ENCODE measurements around the gene ZNF468.
A peak's percentile ranks its signal among the peaks of the same experiment; 100 is the strongest.
"Not testable (repeated sequence)": the region's sequence is repeated elsewhere in the genome, so short reads cannot be mapped to it uniquely, and the experiment has no call there.

Gene ZNF468

GRCh38 chr19:52857378-52858191 lies at the start of gene ZNF468:
TSS of gene ZNF468 (minus strand) at chr19:52857619. CDS start at chr19:52854272, 3,347 bp downstream.
- peak; percentile 95 for DNase-seq

DNA sequence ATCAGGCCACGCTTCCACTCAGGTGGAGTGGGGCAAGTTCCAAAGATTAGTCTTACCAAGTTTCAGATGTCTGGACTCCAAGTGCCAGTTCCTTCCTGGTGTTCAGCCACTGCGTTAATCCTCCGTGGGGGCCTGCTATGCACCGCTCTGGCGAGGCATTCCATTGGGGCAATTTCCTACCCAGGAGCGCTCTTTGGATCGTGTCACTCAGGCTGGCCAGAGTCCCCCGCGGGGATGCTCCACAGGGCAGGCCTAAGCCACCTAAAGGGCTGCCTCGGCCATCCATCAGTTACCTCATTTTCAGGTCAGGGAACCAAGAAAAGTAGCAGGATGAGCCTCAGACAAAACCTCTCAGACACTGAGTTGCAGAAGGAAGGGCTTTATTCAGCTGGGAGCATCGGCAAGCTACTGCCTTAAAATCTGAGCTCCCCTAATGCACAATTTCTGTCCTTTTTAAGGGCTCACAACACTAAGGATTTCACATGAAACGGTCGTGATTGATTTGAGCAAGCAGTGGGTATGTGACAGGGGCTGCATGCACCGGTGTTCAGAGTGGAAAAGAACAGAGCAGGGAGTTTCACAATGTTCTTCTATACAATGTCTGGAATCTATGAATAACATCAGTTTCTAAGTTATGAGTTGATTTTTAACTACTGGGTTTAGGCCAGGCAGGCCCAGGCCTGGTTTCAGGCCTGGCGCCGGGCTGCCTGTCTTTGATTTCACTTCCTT lies 46.8 kb upstream of the ZNF468 start:
- DNase-seq = not testable (repeated sequence)

DNA sequence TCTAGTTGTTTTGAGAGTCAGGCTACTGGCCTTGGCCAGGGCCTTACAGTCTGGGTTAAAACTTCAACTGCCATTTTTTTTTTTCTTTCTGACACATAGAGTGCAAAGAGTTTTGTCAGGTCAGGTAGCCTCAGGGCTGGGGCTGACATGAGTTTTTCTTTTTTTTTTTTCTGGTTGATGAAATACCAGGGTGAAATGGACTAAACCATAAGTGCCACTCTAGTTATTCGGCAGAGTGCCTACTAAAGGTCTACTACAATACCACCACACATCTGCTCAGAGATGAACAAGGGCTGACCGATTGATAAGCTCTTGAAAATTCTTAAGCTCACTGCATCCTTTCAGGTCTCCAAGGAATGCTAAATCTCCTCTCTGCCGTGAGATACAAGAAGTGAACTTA lies 44.4 kb upstream of the ZNF468 start:
- DNase-seq = no peak

DNA sequence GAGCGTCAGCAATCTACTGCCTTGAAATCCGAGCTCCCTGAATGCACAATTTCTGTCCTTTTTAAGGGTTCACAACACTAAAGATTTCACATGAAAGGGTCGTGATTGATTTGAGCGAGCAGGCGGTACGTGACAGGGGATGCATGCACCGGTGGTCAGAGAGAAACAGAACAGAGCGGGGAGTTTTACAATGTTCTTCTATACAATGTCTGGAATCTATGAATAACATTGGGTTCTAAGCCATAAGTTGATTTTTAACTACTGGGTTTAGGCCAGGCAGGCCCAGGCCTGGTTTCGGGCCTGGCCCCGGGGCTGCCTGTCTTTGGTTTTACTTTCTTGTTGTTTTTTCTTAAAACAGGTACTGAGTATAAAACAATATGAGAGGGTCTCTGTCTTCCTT lies 41.2 kb upstream of the ZNF468 start:
- DNase-seq = not testable (repeated sequence)

GRCh38 chr19:52898101-52898500 lies 40.7 kb upstream of the ZNF468 start:
- DNase-seq = no peak

DNA sequence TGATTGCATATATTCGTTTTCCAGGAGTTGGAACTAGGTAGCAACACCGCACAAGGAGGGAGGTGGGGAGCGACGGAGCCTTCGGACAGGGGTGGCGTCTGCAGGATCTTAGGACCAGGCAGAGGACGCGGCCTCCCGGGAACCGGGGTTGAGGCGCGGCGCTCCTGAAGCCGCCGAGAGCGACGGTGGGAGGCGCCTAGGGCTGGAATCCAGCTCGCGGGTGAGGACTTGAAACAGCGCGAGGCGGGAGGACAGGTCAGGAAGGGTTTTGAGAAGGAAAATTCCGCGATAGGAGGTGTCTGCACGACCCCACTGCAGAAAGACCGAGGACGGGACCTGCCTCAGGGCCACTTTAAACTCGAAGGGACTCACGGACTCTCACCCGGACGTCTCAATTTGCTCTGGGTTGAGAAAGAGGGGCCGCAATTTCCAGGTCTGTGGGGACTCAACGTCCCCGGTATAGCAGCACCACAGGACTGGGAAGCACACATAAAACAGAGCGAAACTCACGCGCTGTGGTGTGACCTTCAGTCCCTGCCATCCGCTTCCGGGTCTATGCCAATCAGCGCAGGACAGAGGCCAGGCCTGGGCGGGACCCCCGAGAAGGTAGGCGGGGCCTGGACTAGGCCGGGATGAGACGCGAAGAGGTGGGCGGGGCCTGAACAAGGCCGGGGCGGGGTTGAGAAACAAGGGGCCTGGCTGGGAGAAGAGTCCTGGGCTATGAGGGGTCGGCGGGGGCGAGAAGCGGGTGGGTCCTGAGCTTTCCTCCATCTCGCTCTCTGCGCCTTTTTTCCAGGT lies 39.9 kb upstream of the ZNF468 start, which contains the start of gene ZNF320:
Gene ZNF320, minus strand, starts transcription at position 498 of the 798 bp plus-strand sequence. CDS start 7,380 bp downstream, outside the sequence.
- DNase-seq = peak; percentile 96

DNA sequence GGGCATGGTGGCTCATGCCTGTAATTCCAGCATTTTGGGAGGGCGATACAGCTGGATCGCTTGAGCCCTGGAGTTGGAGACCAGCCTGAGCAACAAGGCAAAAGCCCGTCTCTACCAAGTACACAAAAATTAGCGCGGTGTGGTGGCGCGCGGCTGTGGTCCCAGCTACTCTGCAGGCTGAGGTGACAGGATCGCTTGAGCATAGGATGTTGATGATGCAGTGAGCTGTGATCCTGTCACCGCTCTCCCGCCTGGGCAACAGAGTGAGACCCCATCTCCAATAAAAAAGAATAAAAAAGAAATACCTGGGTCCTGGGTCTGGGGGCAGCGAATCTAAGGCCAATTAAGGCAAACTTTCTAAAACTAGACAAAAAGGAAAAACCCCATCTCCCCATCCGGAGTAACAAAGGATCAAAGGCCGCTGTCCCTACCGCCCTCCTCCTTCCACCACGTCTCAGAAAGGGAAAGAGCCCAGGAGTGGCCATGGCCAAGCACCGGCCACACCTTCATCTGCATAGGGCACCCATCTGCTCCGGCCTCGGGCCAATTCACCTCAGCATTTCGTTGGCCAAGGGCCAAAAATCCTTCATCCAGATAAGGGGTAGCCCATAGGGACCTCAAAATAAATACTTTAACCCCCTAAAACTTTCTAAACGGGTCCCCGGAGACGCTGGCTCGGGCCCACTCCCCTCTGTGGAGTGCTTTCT lies 39.2 kb upstream of the ZNF468 start:
- peak; percentile 60 for DNase-seq

DNA sequence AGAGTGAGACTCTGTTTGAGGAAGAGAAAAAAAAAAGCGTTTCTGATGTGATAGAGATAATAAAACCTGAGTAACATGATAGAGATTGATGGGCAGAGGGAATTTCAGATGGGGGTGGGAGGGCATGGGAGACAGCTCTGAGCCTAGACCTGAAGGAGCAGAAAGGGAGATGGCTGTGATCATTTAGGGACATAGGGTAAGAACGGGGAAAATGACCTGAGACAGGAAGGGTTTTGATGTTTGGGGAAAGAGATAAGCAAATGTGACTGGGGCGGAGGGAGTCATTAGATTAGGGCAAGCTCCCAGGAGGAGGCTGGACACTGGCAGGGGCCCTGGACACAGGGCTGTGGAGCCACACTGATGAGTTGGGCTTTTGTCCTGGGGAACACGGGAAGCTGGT lies 33.9 kb upstream of the ZNF468 start:
- DNase-seq = no peak

DNA sequence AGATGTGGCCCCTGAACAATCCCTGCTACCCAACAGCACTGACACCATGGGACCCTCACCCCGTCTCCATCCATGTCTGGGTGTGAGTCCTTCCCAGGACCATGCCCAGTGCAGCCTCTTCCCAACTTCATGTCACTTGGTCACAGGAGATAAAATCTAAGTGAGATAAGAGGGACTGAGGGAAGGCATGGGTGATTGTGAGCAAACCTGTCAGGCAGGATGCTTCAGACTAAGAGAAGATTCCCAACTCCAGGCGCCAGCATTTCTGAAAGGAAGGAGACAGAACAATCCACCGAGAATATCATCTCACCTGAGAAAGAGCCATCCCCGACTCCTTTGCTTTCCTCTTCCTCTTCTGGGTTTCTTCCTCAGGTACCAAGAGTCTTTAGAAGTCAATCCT lies 32.5 kb upstream of the ZNF468 start:
- no peak for DNase-seq

- no peak for DNase-seq
Measured at GRCh38 chr19:52889076-52889475, 31.7 kb upstream of the ZNF468 start.

GRCh38 chr19:52880895-52881389 lies 23.5 kb upstream of the ZNF468 start:
- no peak for DNase-seq

DNA sequence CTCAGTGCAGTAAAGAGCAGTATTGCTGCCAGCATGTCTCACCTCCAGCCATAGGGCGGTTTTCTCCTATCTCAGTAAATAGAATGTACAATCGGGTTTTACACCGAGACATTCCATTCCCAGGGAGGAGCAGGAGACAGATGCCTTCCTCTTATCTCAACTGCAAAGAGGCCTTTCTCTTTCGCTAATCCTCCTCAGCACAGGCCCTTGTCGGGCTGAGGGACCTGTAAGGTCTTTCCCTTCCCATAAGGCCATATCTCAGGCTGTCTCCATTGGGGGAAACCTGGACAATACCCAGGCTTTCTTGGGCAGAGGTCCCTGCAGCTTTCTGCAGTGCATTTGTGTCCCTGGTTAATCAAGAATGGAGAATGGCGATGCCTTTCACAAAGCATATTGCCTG lies 15.6 kb upstream of the ZNF468 start:
- not testable (repeated sequence) for DNase-seq

DNA sequence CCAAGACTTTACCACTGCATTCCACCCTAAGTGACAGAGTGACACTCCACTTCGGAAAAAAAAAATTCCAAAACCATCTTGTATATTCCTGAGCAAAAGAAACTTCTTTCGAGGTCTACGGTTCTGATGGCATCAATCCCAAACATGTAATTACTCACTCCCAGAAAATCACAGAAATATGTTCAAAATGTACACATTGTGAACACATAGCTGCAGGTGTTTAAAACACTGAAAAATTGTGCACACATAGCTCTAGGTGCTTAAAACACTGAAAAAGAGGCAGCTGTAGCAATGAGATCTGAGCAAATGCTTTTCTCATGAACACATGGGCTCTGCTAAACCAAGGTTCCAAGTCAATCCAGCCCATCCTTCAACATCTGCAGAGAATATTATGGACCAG lies 14.0 kb upstream of the ZNF468 start:
- DNase-seq = no peak

- not testable (repeated sequence) for DNase-seq
Measured at GRCh38 chr19:52868031-52868430, 10.6 kb upstream of the ZNF468 start.

- DNase-seq = not testable (repeated sequence)
Measured at GRCh38 chr19:52856540-52857377, 660 bp downstream of the ZNF468 start.

- not testable (repeated sequence) for DNase-seq
Measured at GRCh38 chr19:52847352-52847751, 10.1 kb downstream of the ZNF468 start.

DNA sequence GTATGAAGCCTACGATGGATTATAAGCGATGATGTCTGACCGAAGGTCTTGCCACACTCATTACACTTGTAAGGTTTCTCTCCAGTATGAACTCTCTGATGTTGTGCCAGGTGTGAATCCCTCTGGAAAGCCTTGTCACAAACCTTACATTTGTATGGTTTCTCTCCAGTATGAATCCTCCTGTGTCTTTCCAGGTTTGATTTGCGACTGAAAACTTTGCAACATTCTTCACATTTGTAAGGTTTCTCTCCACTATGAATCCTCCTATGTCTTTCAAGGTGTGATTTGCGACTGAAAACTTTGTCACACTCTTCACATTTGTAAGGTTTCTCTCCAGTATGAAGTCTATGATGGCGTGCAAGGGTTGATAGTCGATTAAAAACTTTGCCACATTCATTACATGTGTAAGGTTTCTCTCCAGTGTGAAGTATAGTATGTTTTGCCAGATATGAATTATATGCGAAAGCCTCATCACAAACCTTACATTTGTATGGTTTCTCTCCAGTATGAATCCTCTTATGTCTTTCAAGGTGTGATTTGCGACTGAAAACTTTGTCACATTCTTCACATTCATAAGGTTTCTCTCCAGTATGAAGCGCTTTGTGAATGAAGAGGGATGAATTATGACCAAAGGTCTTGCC lies 16.5 kb downstream of the ZNF468 start:
- not testable (repeated sequence) for DNase-seq

GRCh38 chr19:52834289-52834688 lies 23.1 kb downstream of the ZNF468 start:
- not testable (repeated sequence) for DNase-seq

DNA sequence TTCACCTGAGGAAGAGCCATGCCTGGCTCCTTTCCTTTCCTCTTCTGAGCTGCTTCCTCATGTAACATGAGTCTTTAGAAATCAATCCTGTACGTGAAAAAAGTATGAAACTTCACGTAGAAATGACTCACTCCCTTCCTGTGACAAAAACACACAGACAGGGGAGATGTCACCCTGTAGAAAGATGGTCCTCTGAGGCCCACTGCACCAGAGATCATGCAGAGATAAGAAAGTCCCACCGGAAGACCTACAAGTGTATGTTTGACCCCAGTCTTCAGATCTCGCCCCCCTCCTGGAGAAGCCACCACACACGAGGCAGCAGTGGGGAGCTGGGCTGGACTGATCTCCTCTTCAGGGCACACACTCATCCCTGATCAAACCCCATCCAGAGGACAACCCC lies 23.9 kb downstream of the ZNF468 start:
- not testable (repeated sequence) for DNase-seq

DNA sequence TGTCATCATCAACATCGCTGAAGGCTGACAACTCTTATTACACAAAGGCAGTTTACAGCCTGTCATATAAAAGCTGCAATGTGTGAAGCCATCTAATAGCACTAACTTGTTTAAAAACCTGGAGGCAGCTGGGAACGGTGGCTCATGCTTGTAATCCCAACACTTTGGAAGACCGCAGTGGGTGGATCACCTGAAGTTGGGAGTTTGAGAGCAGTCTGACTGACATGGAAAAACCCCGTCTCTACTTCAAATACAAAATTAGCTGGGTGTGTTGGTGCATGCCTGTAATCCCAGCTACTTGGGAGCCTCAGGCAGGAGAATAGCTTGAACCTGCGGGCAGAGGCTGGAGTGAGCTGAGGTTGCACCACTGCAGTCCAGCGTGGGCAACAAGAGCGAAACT lies 27.6 kb downstream of the ZNF468 start:
- not testable (repeated sequence) for DNase-seq

GRCh38 chr19:52825765-52826164 lies 31.7 kb downstream of the ZNF468 start:
- no peak for DNase-seq

Data from NCI-H2227 treated with DMSO at 0.1 percent for 48 hours (cell line).